AG04449 (cell line): ENCODE measurements around the gene ABCC8.

Experiments
- CTCF ChIA-PET: fragments of 350-600 bp; formaldehyde crosslinking; extraction: SDS; loops from one replicate; lab custom pipeline; 2021; ENCODE audit warnings: antibody characterized with exemption; lab: Yijun Ruan, JAX
- POLR2A ChIA-PET: fragments of 400-600, 350-600 bp; formaldehyde crosslinking; extraction: SDS; loops from one replicate; lab custom pipeline; 2020; ENCODE audit warnings: antibody characterized with exemption, inconsistent platforms; lab: Yijun Ruan, JAX
- DNase-seq: peaks from one replicate; pipeline ENCODE4 v3.0.0-alpha.2; 2010; ENCODE audit warnings: low read depth, low spot score
- H3K4me3 ChIP-seq: 2 replicates; pipeline ENCODE4 v1.5.1; 2011; ENCODE audit warnings: low read depth, mild to moderate bottlenecking, control low read depth, low read length
- TF ChIP-seq, protein P1 (sequence below): IDR thresholded peaks from one replicate; pipeline ENCODE4 v1.5.1; 2011; ENCODE audit warnings: mild to moderate bottlenecking, moderate library complexity, low read length, control low read depth, inconsistent platforms; ENCODE audit not compliant: insufficient read depth; ENCODE audit errors: missing control alignments

ABCC8 gene

DNA sequence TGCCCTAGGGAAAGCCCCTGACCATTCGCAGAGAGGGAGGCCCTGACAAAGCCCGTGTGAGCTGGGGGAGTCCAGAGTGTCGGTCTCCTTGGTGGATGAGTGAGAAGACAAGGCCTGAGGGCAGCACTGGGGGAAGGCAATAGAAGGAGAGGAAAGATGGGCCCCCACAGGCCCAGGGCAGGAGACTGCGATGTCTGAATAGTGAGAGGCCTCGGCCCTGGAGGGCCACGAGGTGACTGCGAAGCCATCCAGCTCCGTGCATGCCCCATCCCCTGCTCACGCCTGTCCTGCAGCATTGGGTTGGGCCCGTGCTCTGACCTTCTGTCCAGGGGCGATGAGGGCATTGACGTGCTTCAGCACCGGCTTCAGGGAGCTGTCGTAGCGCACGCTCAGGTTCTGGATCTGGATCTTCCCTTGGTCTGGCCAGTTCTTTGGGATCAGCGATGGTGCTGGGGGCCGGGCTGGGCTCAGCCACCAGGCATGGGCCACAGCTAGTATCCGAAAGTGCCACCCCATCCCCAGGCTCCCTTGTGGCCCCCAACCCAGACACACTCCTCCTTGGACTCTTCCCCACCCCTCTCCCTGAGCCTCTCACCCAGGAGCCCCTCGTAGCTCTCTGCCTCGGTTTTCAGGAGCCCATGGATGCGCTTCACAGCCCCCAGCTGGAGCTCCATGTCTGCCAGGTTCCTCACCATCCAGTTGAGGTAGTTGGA lies 79.9 kb downstream of the ABCC8 start:
- DNase-seq, result no peak
- ChIA-PET POLR2A (no interaction called here), CTCF (interaction anchor here (0.7 to 2.7 kb wide), 3 partner anchors 8 to 166 kb away, joined by 3 to 16 read pairs (median 3); partner anchors contain the start of gene KCNJ11)
- TF ChIP-seq, protein P1, sequence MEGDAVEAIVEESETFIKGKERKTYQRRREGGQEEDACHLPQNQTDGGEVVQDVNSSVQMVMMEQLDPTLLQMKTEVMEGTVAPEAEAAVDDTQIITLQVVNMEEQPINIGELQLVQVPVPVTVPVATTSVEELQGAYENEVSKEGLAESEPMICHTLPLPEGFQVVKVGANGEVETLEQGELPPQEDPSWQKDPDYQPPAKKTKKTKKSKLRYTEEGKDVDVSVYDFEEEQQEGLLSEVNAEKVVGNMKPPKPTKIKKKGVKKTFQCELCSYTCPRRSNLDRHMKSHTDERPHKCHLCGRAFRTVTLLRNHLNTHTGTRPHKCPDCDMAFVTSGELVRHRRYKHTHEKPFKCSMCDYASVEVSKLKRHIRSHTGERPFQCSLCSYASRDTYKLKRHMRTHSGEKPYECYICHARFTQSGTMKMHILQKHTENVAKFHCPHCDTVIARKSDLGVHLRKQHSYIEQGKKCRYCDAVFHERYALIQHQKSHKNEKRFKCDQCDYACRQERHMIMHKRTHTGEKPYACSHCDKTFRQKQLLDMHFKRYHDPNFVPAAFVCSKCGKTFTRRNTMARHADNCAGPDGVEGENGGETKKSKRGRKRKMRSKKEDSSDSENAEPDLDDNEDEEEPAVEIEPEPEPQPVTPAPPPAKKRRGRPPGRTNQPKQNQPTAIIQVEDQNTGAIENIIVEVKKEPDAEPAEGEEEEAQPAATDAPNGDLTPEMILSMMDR, result no peak
- no peak overlapping the region for H3K4me3 ChIP-seq

DNA sequence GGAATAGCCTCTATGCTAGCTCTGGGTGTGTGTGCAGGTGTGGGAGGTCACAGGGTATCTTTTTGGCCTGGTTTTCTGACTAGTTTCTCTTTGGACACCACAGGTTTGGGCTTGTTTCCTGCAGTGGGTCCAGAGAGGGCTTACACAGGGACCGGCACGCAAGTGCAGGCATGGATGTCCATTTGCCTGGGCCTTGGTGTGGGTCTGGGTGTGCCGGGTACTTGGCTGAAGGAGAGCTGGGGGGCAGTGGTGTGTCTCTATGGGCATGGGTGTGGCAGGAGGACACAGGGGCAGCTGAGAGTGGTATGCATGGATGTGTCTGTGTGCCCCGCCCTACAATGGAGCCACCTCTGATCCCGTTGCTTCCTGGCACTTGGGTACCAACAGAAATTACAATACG lies 80.7 kb downstream of the ABCC8 start:
- TF ChIP-seq, protein P1, result no peak
- no peak overlapping the region for H3K4me3 ChIP-seq
- CTCF ChIA-PET, result interaction anchor here (2.7 kb wide), 1 partner anchor 12 kb away, joined by 16 read pairs; no protein-coding TSS in a partner anchor
- POLR2A ChIA-PET, result no interaction called here
- DNase-seq, result no peak

DNA sequence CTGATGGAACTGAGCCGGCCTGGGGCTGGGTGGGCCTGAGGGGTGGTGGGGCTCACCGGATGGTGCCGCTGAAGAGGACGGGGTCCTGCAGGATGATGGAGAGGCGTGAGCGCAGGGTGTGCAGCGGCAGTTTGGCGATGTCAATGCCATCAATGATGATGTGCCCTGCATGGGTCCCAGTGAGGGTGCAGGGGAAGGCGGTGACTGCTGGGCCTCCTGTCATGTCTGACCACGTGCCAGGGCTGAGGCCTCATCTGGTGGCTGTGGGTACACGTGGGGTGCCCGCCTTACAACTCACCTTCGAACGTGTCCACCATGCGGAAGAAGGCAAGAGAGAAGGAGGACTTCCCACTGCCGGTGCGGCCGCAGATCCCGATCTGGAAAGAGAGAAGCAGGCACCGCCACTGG lies 81.1 kb downstream of the ABCC8 start:
- ChIA-PET CTCF (no interaction called here), POLR2A (no interaction called here)
- no peak overlapping the region for H3K4me3 ChIP-seq
- TF ChIP-seq, protein P1, result no peak
- no peak for DNase-seq

DNA sequence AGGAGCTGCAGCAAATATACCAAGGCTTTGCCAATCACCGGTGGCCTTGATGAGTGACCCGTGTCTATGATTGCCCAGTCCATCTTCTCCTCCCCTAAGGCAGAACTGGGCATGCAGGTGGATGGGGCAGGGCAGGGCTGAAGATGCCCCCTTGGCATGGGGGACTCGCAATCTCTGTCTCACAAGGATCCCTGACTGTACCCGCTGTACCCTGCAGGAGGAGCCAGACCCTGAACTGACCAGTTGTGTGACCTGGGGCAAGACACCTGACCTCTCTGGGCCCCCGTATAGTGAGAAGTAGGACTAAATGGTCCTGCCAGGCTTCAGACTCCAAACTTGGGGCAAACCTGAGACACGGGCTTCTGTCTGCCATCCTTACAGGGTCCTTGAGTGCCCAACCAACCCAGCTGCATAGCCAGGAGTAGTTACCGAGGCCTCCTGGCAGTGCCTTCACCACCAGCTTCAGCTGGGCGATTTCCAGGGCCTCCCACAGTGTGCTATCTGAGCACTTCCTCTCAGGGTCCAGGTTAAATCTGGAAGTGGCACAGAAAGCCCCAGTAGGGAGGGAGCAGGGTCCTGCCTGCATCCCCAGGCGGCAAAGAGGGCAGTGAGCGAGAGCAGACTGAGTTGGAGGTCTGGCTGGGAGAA lies 81.8 kb downstream of the ABCC8 start:
- ChIA-PET POLR2A (no interaction called here), CTCF (no interaction called here)
- no peak for DNase-seq
- no peak overlapping the region for H3K4me3 ChIP-seq
- TF ChIP-seq, protein P1, result no peak

DNA sequence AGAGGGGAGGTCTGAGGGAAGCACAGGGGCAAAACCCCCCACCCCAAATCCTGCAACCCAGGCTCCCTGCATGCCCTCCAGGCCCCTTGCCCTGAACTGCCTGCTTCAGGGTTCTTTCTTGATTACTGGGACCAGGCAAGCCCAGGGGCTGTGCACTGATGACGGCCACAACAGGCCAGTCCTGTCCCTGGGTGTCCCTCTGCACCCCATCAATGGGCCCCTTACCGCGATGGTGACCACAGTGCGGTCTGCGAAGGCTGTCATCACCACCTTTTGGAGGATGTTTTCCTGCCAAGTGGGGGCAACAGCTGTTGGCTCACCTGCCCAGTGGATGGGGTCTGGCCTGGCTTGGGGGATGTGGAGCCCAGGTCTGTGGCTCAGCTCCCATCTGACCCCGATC lies 83.2 kb downstream of the ABCC8 start:
- no peak for DNase-seq
- ChIA-PET POLR2A (no interaction called here), CTCF (interaction anchor here (0.8 to 2.3 kb wide), 3 partner anchors 9 to 114 kb away, joined by 3 to 20 read pairs (median 5); no protein-coding TSS in a partner anchor)
- no peak overlapping the region for H3K4me3 ChIP-seq
- TF ChIP-seq, protein P1, result no peak

DNA sequence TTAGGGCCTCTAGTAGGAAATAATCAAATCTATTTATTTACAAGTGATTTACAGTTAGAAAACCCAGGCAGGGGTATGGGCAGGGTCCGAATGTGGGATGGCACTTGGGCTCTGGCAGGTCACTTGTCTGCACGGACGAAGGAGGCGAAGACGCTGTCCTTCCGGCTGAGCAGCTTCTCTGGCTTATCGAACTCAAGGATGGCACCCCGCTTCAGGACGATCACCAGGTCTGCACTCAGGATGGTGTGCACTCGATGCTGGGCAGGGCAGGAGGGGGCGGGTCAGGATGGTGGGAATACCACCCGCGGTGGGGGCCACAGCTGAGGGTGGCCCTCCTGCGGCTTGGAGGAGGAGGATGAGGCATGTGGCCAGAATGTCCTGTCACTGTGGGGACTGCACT lies 83.8 kb downstream of the ABCC8 start:
- ChIA-PET POLR2A (no interaction called here), CTCF (interaction anchor here (1.4 to 2.3 kb wide), 4 partner anchors 8 to 112 kb away, joined by 4 to 20 read pairs (median 6); no protein-coding TSS in a partner anchor)
- TF ChIP-seq, protein P1, result no peak
- H3K4me3 ChIP-seq, result no peak overlapping the region
- no peak for DNase-seq
